KMS-11 (cell line): ENCODE results near the gene CDK14.

Experiments used
- H2AFZ ChIP-seq: fragments of 200-600 bp; sonication (generic); 2 replicates; pipeline ENCODE4 v1.6.1; 2016; ENCODE audit warnings: antibody characterized with exemption, mixed run types, low read depth
- H3K27ac ChIP-seq: fragments of 200-600 bp; sonication (generic); 2 replicates; pipeline ENCODE4 v1.6.1; 2016; ENCODE audit warnings: mild to moderate bottlenecking, mixed run types
- H3K27me3 ChIP-seq: fragments of 200-600 bp; sonication (generic); 2 replicates; pipeline ENCODE4 v1.6.1; 2017; ENCODE audit warnings: mild to moderate bottlenecking, low read depth, mixed run types, moderate library complexity; ENCODE audit not compliant: insufficient read depth
- H3K36me3 ChIP-seq: fragments of 200-600 bp; sonication (generic); 2 replicates; pipeline ENCODE4 v1.6.1; 2017; ENCODE audit warnings: mild to moderate bottlenecking, mixed run types; ENCODE audit not compliant: insufficient read depth
- H3K4me1 ChIP-seq: fragments of 200-600 bp; sonication (generic); 2 replicates; pipeline ENCODE4 v1.6.1; 2016; ENCODE audit warnings: mild to moderate bottlenecking, low read depth, mixed run types; ENCODE audit not compliant: poor library complexity, severe bottlenecking
- H3K4me2 ChIP-seq: fragments of 200-600 bp; sonication (generic); 2 replicates; pipeline ENCODE4 v1.7.0; 2016; ENCODE audit warnings: mild to moderate bottlenecking, mixed run types
- H3K4me3 ChIP-seq: fragments of 200-600 bp; sonication (generic); IDR thresholded peaks from 2 replicates; pipeline ENCODE4 v1.6.1; 2017; ENCODE audit warnings: low read depth, low read length, mixed read lengths; ENCODE audit not compliant: insufficient read depth
- H3K79me2 ChIP-seq: fragments of 200-600 bp; sonication (generic); 2 replicates; pipeline ENCODE4 v1.6.1; 2016; ENCODE audit warnings: low read depth, mixed run types; ENCODE audit not compliant: insufficient read depth
- H3K9ac ChIP-seq: fragments of 200-600 bp; sonication (generic); 2 replicates; pipeline ENCODE4 v1.6.1; 2016; ENCODE audit warnings: mild to moderate bottlenecking, mixed run types
- H4K20me1 ChIP-seq: fragments of 200-600 bp; sonication (generic); 2 replicates; pipeline ENCODE4 v1.6.1; 2016; ENCODE audit warnings: mild to moderate bottlenecking, mixed run types; ENCODE audit not compliant: insufficient read depth
- CTCF ChIP-seq: fragments of 200-600 bp; sonication (generic); conservative IDR thresholded peaks from 2 replicates; pipeline ENCODE4 v1.6.1; 2017; ENCODE audit warnings: low read depth, mild to moderate bottlenecking, antibody characterized with exemption, low read length, moderate library complexity, mixed read lengths

The CDK14 gene

GRCh38 chr7:90980545-90980944 is 384.4 kb downstream of the CDK14 start:
- peaks cover 47% of the 10 kb centered on the region for H3K4me1 ChIP-seq
- H3K36me3 ChIP-seq, result peaks cover 6% of the 10 kb centered on the region; the same call in 1 of the 2 replicates

GRCh38 chr7:90982228-90982627 is 386.1 kb downstream of the CDK14 start:
- Histone ChIP-seq H3K79me2 (no peaks in the 10 kb centered on the region), H2AFZ (no peak overlapping the region), H4K20me1 (no peaks in the 10 kb centered on the region), H3K4me2 (peak overlapping the region; percentile 16; the same call in 1 of the 2 replicates), H3K9ac (no peak overlapping the region), H3K27me3 (no peaks in the 10 kb centered on the region), H3K4me1 (peaks cover 57% of the 10 kb centered on the region), H3K36me3 (0 out of 2 replicates have a peak, but pooled peaks cover 3% of the 10 kb centered on the region), H3K4me3 (no peak overlapping the region), H3K27ac (no peak overlapping the region; the same call in 1 of the 2 replicates)
- TF ChIP-seq CTCF, result no peak

More at GRCh38 chr7:90980545-90980944, 384.4 kb downstream of the CDK14 start:
- no peaks in the 10 kb centered on the region for H3K27me3 ChIP-seq
- H2AFZ ChIP-seq, result no peak overlapping the region
- no peak overlapping the region for H3K27ac ChIP-seq
- no peaks in the 10 kb centered on the region for H3K79me2 ChIP-seq
- H3K4me3 ChIP-seq, result no peak overlapping the region
- no peaks in the 10 kb centered on the region for H4K20me1 ChIP-seq
- no peak overlapping the region for H3K9ac ChIP-seq
- TF ChIP-seq CTCF, result no peak
- peak overlapping the region; percentile 16; the same call in 1 of the 2 replicates for H3K4me2 ChIP-seq

GRCh38 chr7:90984692-90985091 is 388.6 kb downstream of the CDK14 start:
- no peak for TF ChIP-seq CTCF
- H3K36me3 ChIP-seq, result 0 out of 2 replicates have a peak, but pooled peaks cover 3% of the 10 kb centered on the region
- no peaks in the 10 kb centered on the region for H4K20me1 ChIP-seq
- no peak overlapping the region for H3K4me2 ChIP-seq
- no peak overlapping the region for H3K4me3 ChIP-seq
- no peaks in the 10 kb centered on the region for H3K79me2 ChIP-seq
- peaks cover 61% of the 10 kb centered on the region for H3K4me1 ChIP-seq
- H3K9ac ChIP-seq, result no peak overlapping the region
- H3K27me3 ChIP-seq, result no peaks in the 10 kb centered on the region
- no peak overlapping the region for H3K27ac ChIP-seq
- H2AFZ ChIP-seq, result no peak overlapping the region

- H2AFZ ChIP-seq, result no peak overlapping the region
- TF ChIP-seq CTCF, result no peak
- H3K36me3 ChIP-seq, result 0 out of 2 replicates have a peak, but pooled peaks cover 9% of the 10 kb centered on the region
- no peak overlapping the region for H3K4me3 ChIP-seq
- no peaks in the 10 kb centered on the region for H3K79me2 ChIP-seq
- no peaks in the 10 kb centered on the region for H4K20me1 ChIP-seq
- H3K9ac ChIP-seq, result no peak overlapping the region
- H3K27ac ChIP-seq, result no peak overlapping the region; the same call in 1 of the 2 replicates
- H3K27me3 ChIP-seq, result no peaks in the 10 kb centered on the region
- peaks cover 30% of the 10 kb centered on the region for H3K4me1 ChIP-seq
- H3K4me2 ChIP-seq, result no peak overlapping the region
Measured at GRCh38 chr7:90988516-90988915, 392.4 kb downstream of the CDK14 start.
